ENCODE data around the gene ANKMY1.

ANKMY1 gene

DNA sequence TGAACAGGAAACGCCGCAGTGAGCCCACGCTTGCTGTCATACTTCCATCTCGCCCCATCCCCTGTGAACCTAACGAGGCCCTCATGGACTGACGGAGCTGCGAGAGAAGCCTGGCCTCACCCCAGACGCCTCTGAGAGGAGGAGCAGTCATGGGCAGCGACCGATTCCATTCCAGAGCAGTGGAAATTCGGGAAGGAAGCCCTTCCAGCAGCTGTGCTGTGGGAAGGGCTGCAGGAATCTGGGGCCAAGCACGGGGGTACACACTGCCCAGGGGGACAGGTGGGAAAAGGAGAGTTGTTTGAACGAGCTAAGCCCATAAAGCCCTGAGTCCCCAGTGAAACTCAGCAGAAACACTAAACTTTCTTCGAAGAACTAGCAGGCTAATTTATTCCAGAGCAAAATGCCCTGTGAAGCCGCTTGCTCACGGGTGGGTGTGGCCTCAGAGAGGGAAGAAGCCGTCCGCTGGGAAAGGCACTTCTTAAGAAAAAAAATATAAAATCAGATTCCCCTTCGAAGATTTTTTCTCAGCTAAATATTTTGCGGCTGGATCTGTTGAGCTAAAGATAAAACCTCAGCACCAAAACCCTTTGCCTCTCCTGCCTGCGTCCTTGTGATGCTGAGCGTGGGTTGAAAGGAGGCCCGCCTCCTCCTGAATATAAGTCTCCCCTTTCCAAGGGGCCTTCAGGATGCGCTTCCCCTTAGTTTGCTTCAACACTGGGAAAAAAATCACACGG is 38.2 kb downstream of the ANKMY1 start:
- Histone ChIP-seq H3K27me3 (ENCODE audit: control insufficient read depth, insufficient read depth, low read length, poor library complexity, severe bottlenecking) (peaks cover 24% of the 10 kb centered on the region), H3K9me3 (ENCODE audit: control insufficient read depth, low read length) (no peaks in the 10 kb centered on the region), H3K36me3 (ENCODE audit: control insufficient read depth, insufficient read depth, low read length) (peaks cover 6% of the 10 kb centered on the region), H3K27ac (ENCODE audit: insufficient read depth, low read depth, low read length, poor library complexity, severe bottlenecking) (no peak overlapping the region), H3K4me1 (ENCODE audit: control insufficient read depth, insufficient read depth, low read length) (peaks cover 13% of the 10 kb centered on the region), H3K4me3 (ENCODE audit: insufficient read depth, low read depth, low read length) (peak overlapping the region; percentile 10)
- 53 to 58% methylated on average over 25 of the region's 25 CpGs for WGBS, 2 experiments

DNA sequence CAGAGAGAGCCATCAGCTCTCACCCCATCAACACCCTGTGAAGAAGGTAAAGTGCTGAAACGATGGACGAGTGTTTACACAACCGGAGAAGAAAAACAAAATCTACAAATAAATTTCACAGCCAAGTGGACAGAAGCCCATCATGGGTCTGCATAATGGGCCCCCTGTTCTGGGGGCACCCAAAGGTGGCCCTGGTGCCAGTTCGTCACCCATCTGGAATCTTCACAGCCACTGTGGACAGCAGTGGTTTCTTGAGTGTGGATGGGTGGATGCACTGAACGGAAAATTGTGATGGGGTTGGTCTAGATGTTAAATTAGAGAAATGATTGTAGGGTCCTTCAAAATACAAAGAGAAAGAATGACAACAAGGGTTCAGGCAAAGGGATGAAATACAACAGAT is 38.8 kb downstream of the ANKMY1 start:
- Histone ChIP-seq H3K27ac (ENCODE audit: insufficient read depth, low read depth, low read length, poor library complexity, severe bottlenecking) (no peak overlapping the region), H3K27me3 (ENCODE audit: control insufficient read depth, insufficient read depth, low read length, poor library complexity, severe bottlenecking) (peaks cover 24% of the 10 kb centered on the region), H3K36me3 (ENCODE audit: control insufficient read depth, insufficient read depth, low read length) (peaks cover 5% of the 10 kb centered on the region), H3K4me3 (ENCODE audit: insufficient read depth, low read depth, low read length) (no peak overlapping the region), H3K4me1 (ENCODE audit: control insufficient read depth, insufficient read depth, low read length) (peaks cover 13% of the 10 kb centered on the region), H3K9me3 (ENCODE audit: control insufficient read depth, low read length) (no peaks in the 10 kb centered on the region)
- WGBS, 2 experiments, result 89 to 95% methylated on average over 5 of the region's 5 CpGs

DNA sequence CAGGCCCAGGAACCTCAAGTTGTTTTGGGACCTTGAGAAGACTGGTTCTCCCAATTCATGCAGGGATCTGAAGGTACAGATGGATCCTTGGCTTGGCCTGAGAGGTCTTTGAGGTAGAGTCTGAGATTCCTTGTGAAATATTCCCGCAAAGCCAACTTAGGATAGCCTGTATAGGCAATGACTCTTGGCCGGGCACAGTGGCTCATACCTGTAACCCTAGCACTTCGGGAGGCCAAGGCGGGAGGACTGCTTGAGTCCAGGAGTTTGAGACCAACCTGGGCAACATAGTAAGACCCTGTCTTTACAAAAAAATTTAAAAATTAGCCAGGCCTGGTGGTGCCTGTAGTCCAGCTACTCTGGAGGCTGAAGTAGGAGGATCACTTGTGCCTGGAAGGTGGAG is 40.4 kb downstream of the ANKMY1 start:
- no peak overlapping the region for H3K4me3 ChIP-seq (ENCODE audit: insufficient read depth, low read depth, low read length)
- H3K4me1 ChIP-seq (ENCODE audit: control insufficient read depth, insufficient read depth, low read length), result peaks cover 13% of the 10 kb centered on the region
- peaks cover 24% of the 10 kb centered on the region for H3K27me3 ChIP-seq (ENCODE audit: control insufficient read depth, insufficient read depth, low read length, poor library complexity, severe bottlenecking)
- H3K27ac ChIP-seq (ENCODE audit: insufficient read depth, low read depth, low read length, poor library complexity, severe bottlenecking), result no peak overlapping the region
- H3K36me3 ChIP-seq (ENCODE audit: control insufficient read depth, insufficient read depth, low read length), result no peaks in the 10 kb centered on the region
- no peaks in the 10 kb centered on the region for H3K9me3 ChIP-seq (ENCODE audit: control insufficient read depth, low read length)
- WGBS, 2 experiments, result 92 to 94% methylated on average over 4 of the region's 4 CpGs

DNA sequence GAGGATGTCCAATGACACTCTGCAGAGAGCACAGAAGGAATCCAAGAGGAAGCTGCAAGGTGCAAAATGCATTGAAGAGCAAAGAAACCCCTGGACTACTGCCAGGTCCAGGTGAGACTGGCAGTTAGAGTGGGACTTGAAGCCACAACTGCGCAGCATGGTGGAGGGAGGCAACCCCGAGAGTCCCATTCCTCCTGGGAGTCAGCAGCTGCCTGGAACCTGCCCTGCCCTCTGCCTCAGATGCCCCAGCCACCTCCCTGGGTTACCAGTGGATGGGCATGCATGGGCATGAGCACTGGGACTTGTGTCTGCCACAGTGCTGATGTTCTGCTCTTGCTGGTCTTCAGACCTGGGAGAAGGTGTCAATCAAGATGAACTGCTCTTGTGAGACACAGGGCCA is 43.2 kb downstream of the ANKMY1 start:
- WGBS, 2 experiments, result 93 to 98% methylated on average over 2 of the region's 2 CpGs
- Histone ChIP-seq H3K27me3 (ENCODE audit: control insufficient read depth, insufficient read depth, low read length, poor library complexity, severe bottlenecking) (peaks cover 10% of the 10 kb centered on the region), H3K36me3 (ENCODE audit: control insufficient read depth, insufficient read depth, low read length) (no peaks in the 10 kb centered on the region), H3K4me3 (ENCODE audit: insufficient read depth, low read depth, low read length) (no peak overlapping the region), H3K27ac (ENCODE audit: insufficient read depth, low read depth, low read length, poor library complexity, severe bottlenecking) (no peak overlapping the region), H3K9me3 (ENCODE audit: control insufficient read depth, low read length) (no peaks in the 10 kb centered on the region), H3K4me1 (ENCODE audit: control insufficient read depth, insufficient read depth, low read length) (peaks cover 4% of the 10 kb centered on the region)

DNA sequence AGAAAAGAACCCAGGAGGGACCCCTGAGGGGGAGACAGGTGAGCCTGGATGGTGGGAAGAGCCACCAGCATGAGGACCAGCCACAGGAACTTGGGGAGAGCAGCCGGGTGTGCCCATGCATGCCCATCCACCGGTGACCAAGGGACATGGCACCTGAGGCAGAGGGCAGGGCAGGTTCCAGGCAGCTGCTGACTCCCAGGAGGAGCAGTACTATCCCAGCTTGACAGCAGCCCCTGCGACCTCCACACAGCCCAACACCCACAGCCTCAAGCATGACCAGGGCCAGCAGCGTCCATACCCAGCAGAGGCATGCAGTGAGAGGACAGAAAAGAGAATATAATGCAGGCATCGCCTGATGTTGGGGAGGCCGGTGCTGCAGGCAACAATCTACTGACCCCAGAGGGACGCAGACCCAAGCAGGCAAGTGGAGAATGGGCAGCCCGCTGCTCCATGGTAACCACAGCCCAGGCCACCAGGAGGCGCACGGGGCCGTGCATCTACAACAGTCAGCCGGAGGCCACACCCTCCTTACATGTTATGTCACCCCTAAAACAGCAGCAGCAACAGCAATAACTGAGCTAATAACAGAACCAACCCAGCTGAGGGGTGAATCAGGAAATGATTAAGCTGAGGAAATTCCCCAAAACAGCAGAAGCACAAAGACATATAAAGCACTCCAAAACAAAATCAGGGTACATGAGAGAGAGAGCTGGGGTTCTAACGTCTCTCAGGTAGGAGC is 44.1 kb downstream of the ANKMY1 start:
- H3K9me3 ChIP-seq (ENCODE audit: control insufficient read depth, low read length), result no peaks in the 10 kb centered on the region
- H3K4me1 ChIP-seq (ENCODE audit: control insufficient read depth, insufficient read depth, low read length), result no peaks in the 10 kb centered on the region
- H3K27me3 ChIP-seq (ENCODE audit: control insufficient read depth, insufficient read depth, low read length, poor library complexity, severe bottlenecking), result peaks cover under 1% of the 10 kb centered on the region
- H3K4me3 ChIP-seq (ENCODE audit: insufficient read depth, low read depth, low read length), result no peak overlapping the region
- 37 to 38% methylated on average over 13 of the region's 13 CpGs for WGBS, 2 experiments
- no peaks in the 10 kb centered on the region for H3K36me3 ChIP-seq (ENCODE audit: control insufficient read depth, insufficient read depth, low read length)
- no peak overlapping the region for H3K27ac ChIP-seq (ENCODE audit: insufficient read depth, low read depth, low read length, poor library complexity, severe bottlenecking)

DNA sequence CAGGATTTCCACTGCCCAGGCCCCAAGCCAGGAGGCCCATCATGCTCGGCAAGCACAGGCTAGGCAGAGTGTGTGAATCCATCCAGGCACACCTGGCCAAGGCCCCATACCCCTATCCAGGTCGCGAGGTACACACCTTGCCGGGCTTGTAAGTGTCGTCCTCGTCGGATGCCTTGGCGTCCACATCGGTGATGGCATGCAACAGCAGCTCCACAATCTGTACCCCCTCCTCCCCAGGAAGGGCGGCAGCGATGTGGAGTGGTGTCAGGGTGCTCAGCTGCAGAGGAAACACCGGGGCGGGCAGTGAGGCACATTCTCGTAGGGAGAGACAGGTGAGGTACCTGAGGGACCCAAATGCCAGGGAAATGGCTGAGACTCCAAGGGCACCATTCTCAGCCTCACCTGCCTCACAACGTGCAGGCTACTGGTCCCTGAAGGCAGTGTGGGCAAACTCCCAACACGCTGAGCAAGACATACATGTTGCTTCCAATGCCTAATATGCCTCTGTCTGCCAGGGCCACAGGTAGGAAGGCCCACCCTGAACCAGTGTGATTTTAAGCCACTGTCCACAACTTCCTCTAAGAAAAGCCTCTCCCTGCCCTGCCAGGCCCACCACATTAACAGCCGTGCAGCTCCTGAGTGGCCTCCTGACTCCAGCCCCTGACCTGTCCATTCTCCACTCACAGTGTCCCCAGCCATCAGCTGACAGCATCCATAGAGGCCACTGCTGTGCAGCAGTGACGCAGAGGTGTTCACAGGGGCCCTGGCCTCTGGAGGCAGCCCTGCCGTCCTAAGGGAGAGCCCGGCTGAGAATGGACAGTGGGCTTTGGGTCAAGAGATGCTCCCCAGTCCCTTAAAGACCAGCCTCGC is 44.9 kb downstream of the ANKMY1 start:
- Histone ChIP-seq H3K27ac (ENCODE audit: insufficient read depth, low read depth, low read length, poor library complexity, severe bottlenecking) (no peak overlapping the region), H3K4me1 (ENCODE audit: control insufficient read depth, insufficient read depth, low read length) (no peaks in the 10 kb centered on the region), H3K36me3 (ENCODE audit: control insufficient read depth, insufficient read depth, low read length) (no peaks in the 10 kb centered on the region), H3K27me3 (ENCODE audit: control insufficient read depth, insufficient read depth, low read length, poor library complexity, severe bottlenecking) (no peaks in the 10 kb centered on the region), H3K4me3 (ENCODE audit: insufficient read depth, low read depth, low read length) (no peak overlapping the region), H3K9me3 (ENCODE audit: control insufficient read depth, low read length) (no peaks in the 10 kb centered on the region)
- 95% methylated on average over 21 of the region's 21 CpGs for WGBS, 2 experiments

DNA sequence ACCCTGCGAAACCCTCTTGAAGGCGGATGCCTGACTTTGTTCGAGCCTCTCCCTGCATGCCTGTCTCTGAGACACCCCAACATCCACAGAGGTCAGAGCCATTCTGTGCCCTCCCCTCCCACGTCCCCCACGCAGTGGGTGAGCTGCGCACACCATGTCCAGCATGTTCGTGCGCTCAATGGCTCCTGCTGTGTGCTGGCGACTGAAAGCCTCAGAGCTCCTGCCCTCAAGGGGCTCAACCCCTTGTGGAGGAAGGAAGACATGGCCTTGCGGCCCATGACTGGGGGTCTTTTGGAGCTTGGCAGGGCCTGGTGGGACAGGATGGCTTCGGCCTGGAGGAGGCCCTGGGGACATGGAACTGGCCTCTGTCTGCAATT is 45.7 kb downstream of the ANKMY1 start:
- Histone ChIP-seq H3K4me3 (ENCODE audit: insufficient read depth, low read depth, low read length) (no peak overlapping the region), H3K4me1 (ENCODE audit: control insufficient read depth, insufficient read depth, low read length) (no peaks in the 10 kb centered on the region), H3K36me3 (ENCODE audit: control insufficient read depth, insufficient read depth, low read length) (no peaks in the 10 kb centered on the region), H3K9me3 (ENCODE audit: control insufficient read depth, low read length) (no peaks in the 10 kb centered on the region), H3K27ac (ENCODE audit: insufficient read depth, low read depth, low read length, poor library complexity, severe bottlenecking) (no peak overlapping the region), H3K27me3 (ENCODE audit: control insufficient read depth, insufficient read depth, low read length, poor library complexity, severe bottlenecking) (no peaks in the 10 kb centered on the region)
- 92 to 96% methylated on average over 11 of the region's 11 CpGs for WGBS, 2 experiments

DNA sequence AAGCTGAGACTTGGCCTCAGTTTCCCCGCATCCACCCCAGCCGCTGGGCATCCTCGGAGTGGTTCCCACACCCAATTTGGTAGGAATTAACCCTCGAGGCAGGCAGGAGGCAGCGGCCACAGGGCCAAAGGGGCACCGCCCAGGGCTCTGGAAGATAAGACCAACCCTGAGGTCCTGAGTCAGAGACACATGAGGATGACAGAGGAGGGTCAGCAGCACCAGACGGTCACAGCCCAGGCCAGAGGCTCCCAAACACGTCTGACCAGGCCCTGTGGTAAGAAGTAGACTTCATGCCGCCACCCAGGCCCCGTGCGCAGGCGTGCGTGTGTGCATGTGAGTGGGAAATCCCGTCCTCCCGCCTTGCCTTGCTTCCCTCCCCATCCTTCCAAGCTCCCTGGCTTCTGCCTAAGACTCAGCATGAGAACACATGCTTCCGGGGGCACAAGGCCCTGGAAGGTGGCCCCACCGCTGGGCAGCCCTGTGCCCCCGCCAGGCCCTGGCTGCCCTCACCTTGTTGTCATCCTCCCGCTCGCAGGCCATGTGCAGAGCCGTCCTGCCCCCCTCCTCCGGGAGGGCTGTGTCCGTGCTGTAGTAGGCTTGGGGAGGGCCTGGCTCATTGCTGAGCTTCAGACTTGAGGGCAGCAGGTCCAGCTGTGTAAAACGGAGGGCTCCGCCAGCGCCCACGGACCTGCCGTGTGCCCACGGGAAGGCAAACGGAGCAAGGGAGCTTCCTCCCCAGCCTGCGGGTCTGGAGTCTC is 46.3 kb downstream of the ANKMY1 start:
- Histone ChIP-seq H3K27me3 (ENCODE audit: control insufficient read depth, insufficient read depth, low read length, poor library complexity, severe bottlenecking) (no peaks in the 10 kb centered on the region), H3K27ac (ENCODE audit: insufficient read depth, low read depth, low read length, poor library complexity, severe bottlenecking) (no peak overlapping the region), H3K4me3 (ENCODE audit: insufficient read depth, low read depth, low read length) (no peak overlapping the region), H3K4me1 (ENCODE audit: control insufficient read depth, insufficient read depth, low read length) (no peaks in the 10 kb centered on the region), H3K9me3 (ENCODE audit: control insufficient read depth, low read length) (no peaks in the 10 kb centered on the region), H3K36me3 (ENCODE audit: control insufficient read depth, insufficient read depth, low read length) (no peaks in the 10 kb centered on the region)
- 93 to 94% methylated on average over 31 of the region's 31 CpGs for WGBS, 2 experiments

DNA sequence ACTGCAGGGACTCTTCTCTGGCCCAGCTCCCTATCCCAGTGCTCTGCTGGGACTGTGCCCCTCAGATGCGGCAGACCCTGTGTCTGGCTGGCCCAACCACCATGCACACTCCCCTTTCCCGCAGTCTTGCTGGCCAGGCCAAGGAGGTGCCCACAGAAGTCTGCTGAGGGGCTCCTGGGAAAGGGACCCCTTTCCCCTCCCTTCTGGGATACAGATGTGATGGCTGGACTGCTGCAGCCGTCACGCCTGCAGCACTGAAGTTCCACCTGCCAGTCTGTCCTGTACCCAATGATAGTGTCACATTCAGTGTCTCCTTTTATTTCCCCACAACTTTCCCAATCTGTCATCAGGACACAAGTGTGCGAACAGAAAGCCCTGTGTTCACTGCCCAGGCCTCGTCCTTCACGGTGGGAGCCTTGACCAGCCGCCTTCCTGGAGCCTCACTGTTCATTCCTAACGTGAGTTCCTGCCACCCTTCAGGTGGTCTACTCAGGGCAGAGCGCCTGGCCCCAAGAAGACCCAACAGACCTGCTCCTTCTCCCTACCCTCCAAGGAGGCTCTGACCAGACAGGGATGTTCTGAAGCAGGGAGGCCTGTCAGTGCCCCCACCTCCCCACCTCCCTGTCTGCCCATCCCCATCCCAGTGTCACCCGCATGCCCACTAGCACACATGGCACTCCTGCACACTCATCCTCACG is 47.1 kb downstream of the ANKMY1 start:
- 87 to 90% methylated on average over 12 of the region's 12 CpGs for WGBS, 2 experiments

More for the DNA sequence above, 47.1 kb downstream of the ANKMY1 start:
- no peaks in the 10 kb centered on the region for H3K27me3 ChIP-seq (ENCODE audit: control insufficient read depth, insufficient read depth, low read length, poor library complexity, severe bottlenecking)
- H3K36me3 ChIP-seq (ENCODE audit: control insufficient read depth, insufficient read depth, low read length), result no peaks in the 10 kb centered on the region
- no peaks in the 10 kb centered on the region for H3K9me3 ChIP-seq (ENCODE audit: control insufficient read depth, low read length)
- no peak overlapping the region for H3K4me3 ChIP-seq (ENCODE audit: insufficient read depth, low read depth, low read length)
- H3K4me1 ChIP-seq (ENCODE audit: control insufficient read depth, insufficient read depth, low read length), result no peaks in the 10 kb centered on the region
- no peak overlapping the region for H3K27ac ChIP-seq (ENCODE audit: insufficient read depth, low read depth, low read length, poor library complexity, severe bottlenecking)

Measured in ectodermal cell (in vitro differentiated cells).